ENCODE measurements around the gene BLOC1S5. TPM values are rescaled to one million over a fixed set of nuclear protein-coding genes. Genes with fewer than 3 reads are reported as not detected.
A peak's percentile ranks its signal among the peaks of the same experiment; 100 is the strongest.

The BLOC1S5 gene
- total and polyA plus RNA-seq, 12 donors: 5.3 to 27.7 (median 15.0) TPM

- Histone ChIP-seq H3K4me1 (replicated peaks in 1 of 2) (no peaks in the 10 kb centered on the region), H3K27ac (peak overlapping the region in 1 of 5 donors; percentile 17), H3K4me3 (no peak overlapping the region), H3K27me3 (no peaks in the 10 kb centered on the region), H3K9me3 (replicated peaks in 1 of 3) (no peaks in the 10 kb centered on the region), H3K36me3 (replicated peaks in 1 of 2) (no peaks in the 10 kb centered on the region)
- peak in 1 of 7 donors; percentile 26 for DNase-seq
- 68 to 77% (median 69%) methylated on average over 4 of the region's 4 CpGs for WGBS, 4 donors
- TF ChIP-seq POLR2A (IDR thresholded peaks at IDR 0.05) (no peak), CTCF (IDR thresholded peaks at IDR 0.05) (no peak)
- intact Hi-C loops (cut with DNase I): loop anchor here in 1 of 2 donors (10.0 kb wide), 1 partner anchor 275 kb away; the partner anchor contains the start of gene BMP6
Measured at GRCh38 chr6:8000188-8000596, 64.0 kb downstream of the BLOC1S5 start.

- H3K4me1 ChIP-seq (replicated peaks in 1 of 2): no peaks in the 10 kb centered on the region
- no peak for TF ChIP-seq POLR2A (IDR thresholded peaks at IDR 0.05)
- TF ChIP-seq CTCF (IDR thresholded peaks at IDR 0.05): no peak
- no peak overlapping the region for H3K4me3 ChIP-seq
- WGBS, 4 donors: 75 to 91% (median 84%) methylated on average over 3 of the region's 3 CpGs
- no peak overlapping the region for H3K27ac ChIP-seq
- no peak for DNase-seq
- H3K9me3 ChIP-seq (replicated peaks in 1 of 3): no peaks in the 10 kb centered on the region
- H3K27me3 ChIP-seq: no peaks in the 10 kb centered on the region
- intact Hi-C loops (cut with DNase I): no loop called here
- H3K36me3 ChIP-seq (replicated peaks in 1 of 2): no peaks in the 10 kb centered on the region
Measured at GRCh38 chr6:7999201-7999600, 65.0 kb downstream of the BLOC1S5 start.

GRCh38 chr6:7998103-7998725, 66.0 kb downstream of the BLOC1S5 start:
- no peak overlapping the region for H3K4me3 ChIP-seq
- DNase-seq: no peak
- H3K36me3 ChIP-seq (replicated peaks in 1 of 2): no peaks in the 10 kb centered on the region
- WGBS, 4 donors: 93 to 96% (median 95%) methylated on average over 7 of the region's 7 CpGs
- H3K27me3 ChIP-seq: no peaks in the 10 kb centered on the region
- H3K9me3 ChIP-seq (replicated peaks in 1 of 3): no peaks in the 10 kb centered on the region
- H3K27ac ChIP-seq: no peak overlapping the region
- no peaks in the 10 kb centered on the region for H3K4me1 ChIP-seq (replicated peaks in 1 of 2)
- TF ChIP-seq CTCF (IDR thresholded peaks at IDR 0.05) (no peak), POLR2A (IDR thresholded peaks at IDR 0.05) (no peak)
- intact Hi-C loops (cut with DNase I): no loop called here

GRCh38 chr6:7997286-7997685, 66.9 kb downstream of the BLOC1S5 start:
- Histone ChIP-seq H3K9me3 (replicated peaks in 1 of 3) (no peaks in the 10 kb centered on the region), H3K27me3 (no peaks in the 10 kb centered on the region), H3K36me3 (replicated peaks in 1 of 2) (no peaks in the 10 kb centered on the region), H3K27ac (no peak overlapping the region), H3K4me1 (replicated peaks in 1 of 2) (peaks cover 4 to 6% of the 10 kb centered on the region in 2 donors), H3K4me3 (no peak overlapping the region)
- intact Hi-C loops (cut with DNase I): no loop called here
- 82 to 90% (median 87%) methylated on average over 3 of the region's 3 CpGs for WGBS, 4 donors
- no peak for DNase-seq
- TF ChIP-seq POLR2A (IDR thresholded peaks at IDR 0.05): no peak
- TF ChIP-seq CTCF (IDR thresholded peaks at IDR 0.05): no peak

All from adrenal gland (tissue), 12 donors.